PFSK-1 (cell line): Measurements from ENCODE around the gene NDOR1.

Experiments
- POLR2AphosphoS5 ChIP-seq: IDR thresholded peaks from 2 replicates; pipeline ENCODE4 v1.6.1; 2012; ENCODE audit warnings: low read depth, mild to moderate bottlenecking, control low read depth, low read length, moderate library complexity
- SIN3A ChIP-seq: IDR thresholded peaks from 2 replicates; pipeline ENCODE4 v1.6.1; 2012; ENCODE audit warnings: mild to moderate bottlenecking, low read length, moderate library complexity, borderline replicate concordance; ENCODE audit not compliant: insufficient read depth
- TAF1 ChIP-seq: IDR thresholded peaks from 2 replicates; pipeline ENCODE4 v1.6.1; 2012; ENCODE audit warnings: low read length, control low read depth, borderline replicate concordance; ENCODE audit not compliant: insufficient read depth
- TF ChIP-seq, protein P1 (sequence below), 2 experiments: IDR thresholded peaks; 2 replicates each; pipeline versions ENCODE4 v1.6.1 to v1.8.0; 2011 to 2012; ENCODE audit warnings: low read depth in 2 of 2, low read length in 2 of 2, control low read depth in 1 of 2, inconsistent platforms in 1 of 2, mild to moderate bottlenecking in 1 of 2, moderate library complexity in 1 of 2; ENCODE audit not compliant: insufficient read depth in 1 of 2

DNA sequence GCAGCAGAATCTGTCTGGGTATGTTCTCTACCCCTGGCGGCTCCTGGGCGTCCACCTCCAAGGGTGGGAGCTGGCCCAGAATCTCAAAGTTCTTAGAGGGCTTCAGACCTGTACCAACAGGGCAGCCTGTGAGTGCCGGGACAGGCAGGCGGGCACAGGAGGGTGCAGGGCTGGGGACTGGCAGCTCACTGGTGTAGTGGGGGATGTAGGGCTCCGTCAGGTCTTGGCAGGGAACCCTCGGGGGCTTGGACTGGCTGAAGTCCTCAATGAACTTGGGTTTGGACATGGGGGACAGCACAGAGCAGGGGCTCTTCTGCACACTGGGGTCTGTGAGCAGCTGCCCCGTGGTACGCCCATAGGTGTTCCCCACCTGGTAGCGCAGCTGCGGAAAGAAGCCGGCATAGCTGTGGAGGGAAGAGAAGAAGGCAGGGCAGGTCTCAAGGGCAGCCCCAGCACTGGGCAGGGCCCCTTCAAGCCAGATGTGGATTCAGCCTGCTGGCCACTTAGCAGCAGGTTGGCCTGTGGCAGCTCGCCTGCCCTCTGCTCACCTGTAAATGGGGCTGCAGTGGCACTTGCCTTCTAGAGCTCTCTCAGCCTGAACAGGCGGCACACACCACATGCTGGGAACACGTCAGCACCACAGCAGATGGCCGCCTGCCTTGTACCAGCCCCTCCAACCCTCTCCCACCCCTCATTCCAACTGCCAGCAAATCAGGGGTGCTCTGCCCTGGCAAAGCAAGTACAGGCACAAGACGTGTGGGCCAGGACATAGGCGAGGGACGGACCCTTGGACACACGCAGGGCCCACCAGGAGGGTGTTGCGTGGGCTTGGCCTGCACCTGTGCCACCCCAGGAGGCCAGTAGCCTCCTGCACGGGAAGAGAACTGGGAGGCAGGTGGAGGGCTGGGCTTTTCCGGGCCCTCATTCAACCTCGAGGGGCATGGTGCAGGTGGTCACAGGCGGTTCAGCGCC, 40.2 kb downstream of the NDOR1 start:
- TF ChIP-seq SIN3A (no peak), TAF1 (no peak), POLR2AphosphoS5 (no peak)
- TF ChIP-seq, protein P1, sequence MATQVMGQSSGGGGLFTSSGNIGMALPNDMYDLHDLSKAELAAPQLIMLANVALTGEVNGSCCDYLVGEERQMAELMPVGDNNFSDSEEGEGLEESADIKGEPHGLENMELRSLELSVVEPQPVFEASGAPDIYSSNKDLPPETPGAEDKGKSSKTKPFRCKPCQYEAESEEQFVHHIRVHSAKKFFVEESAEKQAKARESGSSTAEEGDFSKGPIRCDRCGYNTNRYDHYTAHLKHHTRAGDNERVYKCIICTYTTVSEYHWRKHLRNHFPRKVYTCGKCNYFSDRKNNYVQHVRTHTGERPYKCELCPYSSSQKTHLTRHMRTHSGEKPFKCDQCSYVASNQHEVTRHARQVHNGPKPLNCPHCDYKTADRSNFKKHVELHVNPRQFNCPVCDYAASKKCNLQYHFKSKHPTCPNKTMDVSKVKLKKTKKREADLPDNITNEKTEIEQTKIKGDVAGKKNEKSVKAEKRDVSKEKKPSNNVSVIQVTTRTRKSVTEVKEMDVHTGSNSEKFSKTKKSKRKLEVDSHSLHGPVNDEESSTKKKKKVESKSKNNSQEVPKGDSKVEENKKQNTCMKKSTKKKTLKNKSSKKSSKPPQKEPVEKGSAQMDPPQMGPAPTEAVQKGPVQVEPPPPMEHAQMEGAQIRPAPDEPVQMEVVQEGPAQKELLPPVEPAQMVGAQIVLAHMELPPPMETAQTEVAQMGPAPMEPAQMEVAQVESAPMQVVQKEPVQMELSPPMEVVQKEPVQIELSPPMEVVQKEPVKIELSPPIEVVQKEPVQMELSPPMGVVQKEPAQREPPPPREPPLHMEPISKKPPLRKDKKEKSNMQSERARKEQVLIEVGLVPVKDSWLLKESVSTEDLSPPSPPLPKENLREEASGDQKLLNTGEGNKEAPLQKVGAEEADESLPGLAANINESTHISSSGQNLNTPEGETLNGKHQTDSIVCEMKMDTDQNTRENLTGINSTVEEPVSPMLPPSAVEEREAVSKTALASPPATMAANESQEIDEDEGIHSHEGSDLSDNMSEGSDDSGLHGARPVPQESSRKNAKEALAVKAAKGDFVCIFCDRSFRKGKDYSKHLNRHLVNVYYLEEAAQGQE (IDR thresholded peaks at IDR 0.05; ENCODE audit: insufficient read depth in 1 of 2, low read depth in 2 of 2, low read length in 2 of 2) = no peak
